ENCODE data around the gene NPHS1.

The NPHS1 gene

GRCh38 chr19:35887197-35887596, 34.9 kb upstream of the NPHS1 start:
- TF ChIP-seq CTCF (IDR thresholded peaks at IDR 0.05; ENCODE audit: control insufficient read depth, extremely low read depth, insufficient read depth), result no peak

GRCh38 chr19:35885904-35886303, 33.6 kb upstream of the NPHS1 start:
- no peak overlapping the region for H3K4me3 ChIP-seq (ENCODE audit: low read depth, low read length)
- DNase-seq (ENCODE audit: low read depth), result no peak
- TF ChIP-seq CTCF (IDR thresholded peaks at IDR 0.05; ENCODE audit: control insufficient read depth, extremely low read depth, insufficient read depth), result no peak

More at GRCh38 chr19:35887197-35887596, 34.9 kb upstream of the NPHS1 start:
- H3K4me3 ChIP-seq (ENCODE audit: low read depth, low read length), result no peak overlapping the region
- DNase-seq (ENCODE audit: low read depth), result no peak

GRCh38 chr19:35885225-35885738, 33.0 kb upstream of the NPHS1 start:
- no peak for TF ChIP-seq CTCF (IDR thresholded peaks at IDR 0.05; ENCODE audit: control insufficient read depth, extremely low read depth, insufficient read depth)
- no peak overlapping the region for H3K4me3 ChIP-seq (ENCODE audit: low read depth, low read length)
- DNase-seq (ENCODE audit: low read depth), result no peak

- no peak for TF ChIP-seq CTCF (IDR thresholded peaks at IDR 0.05; ENCODE audit: control insufficient read depth, extremely low read depth, insufficient read depth)
- no peak overlapping the region for H3K4me3 ChIP-seq (ENCODE audit: low read depth, low read length)
- DNase-seq (ENCODE audit: low read depth), result no peak
These were observed 31.6 kb upstream of the NPHS1 start for GRCh38 chr19:35883882-35884281.

- DNase-seq (ENCODE audit: low read depth), result peak; percentile 53
- TF ChIP-seq CTCF (IDR thresholded peaks at IDR 0.05; ENCODE audit: control insufficient read depth, extremely low read depth, insufficient read depth), result peak; percentile 53
- H3K4me3 ChIP-seq (ENCODE audit: low read depth, low read length), result no peak overlapping the region
These were observed 30.0 kb upstream of the NPHS1 start for GRCh38 chr19:35882114-35882832.

- no peak for TF ChIP-seq CTCF (IDR thresholded peaks at IDR 0.05; ENCODE audit: control insufficient read depth, extremely low read depth, insufficient read depth)
- H3K4me3 ChIP-seq (ENCODE audit: low read depth, low read length), result no peak overlapping the region
- peak; percentile 58 for DNase-seq (ENCODE audit: low read depth)
These were observed 27.5 kb upstream of the NPHS1 start for GRCh38 chr19:35879770-35880317.

Measured in LNCaP clone FGC (cell line).